Esophagus squamous epithelium (tissue), 4 donors: ENCODE results near the gene BMPR2.

Experiments used
- CTCF ChIP-seq, 6 experiments: fragments of 450-650 bp in 4 of 6; fragments of 200-600 bp in 2 of 6; sonication (generic) in 2 of 6; IDR thresholded peaks; one replicate each; pipeline ENCODE4 v1.5.1; 2016 to 2019; ENCODE audit warnings: antibody characterized with exemption in 6 of 6, mild to moderate bottlenecking in 4 of 6, moderate library complexity in 4 of 6
- POLR2A ChIP-seq, 4 donors: fragments of 450-650 bp; IDR thresholded peaks; one replicate each; pipeline ENCODE4 v1.6.1; 2017; ENCODE audit warnings: antibody characterized with exemption in 4 of 4, mild to moderate bottlenecking in 4 of 4, moderate library complexity in 3 of 4

DNA sequence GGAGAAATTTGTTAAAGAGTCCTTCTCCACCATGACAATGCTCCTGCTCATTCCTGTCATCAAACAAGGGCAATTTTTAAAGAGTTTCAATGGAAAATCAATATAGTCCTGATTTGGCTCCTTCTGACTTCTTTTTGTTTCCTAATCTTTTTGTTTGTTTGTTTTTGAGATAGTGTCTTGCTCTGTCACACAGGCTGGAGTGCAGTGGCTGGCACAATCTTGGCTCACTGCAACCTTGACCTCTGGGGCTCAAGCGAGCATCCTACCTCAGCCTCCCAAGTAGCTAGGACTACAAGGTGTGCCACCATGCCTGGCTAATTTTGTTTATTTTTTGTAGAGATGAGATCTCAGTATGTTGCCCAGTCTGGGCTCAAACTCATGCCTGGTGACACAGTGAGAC, 58.3 kb downstream of the BMPR2 start:
- TF ChIP-seq CTCF (IDR thresholded peaks at IDR 0.05) = no peak
- TF ChIP-seq POLR2A (IDR thresholded peaks at IDR 0.05) = no peak
